ENCODE measurements around the gene RCBTB1. TPM values are rescaled to one million over a fixed set of nuclear protein-coding genes. Genes with fewer than 3 reads are reported as not detected.

Gene RCBTB1
- total RNA-seq (2022; extraction: Qiagen RNA extraction), result 7.2 to 9.5 TPM (median 8.7 TPM) in 5 replicates

GRCh38 chr13:49585220-49586157 lies at the start of gene RCBTB1:
TSS of gene RCBTB1 (minus strand) at chr13:49585558. CDS start at chr13:49567279, 18,279 bp downstream.

DNA sequence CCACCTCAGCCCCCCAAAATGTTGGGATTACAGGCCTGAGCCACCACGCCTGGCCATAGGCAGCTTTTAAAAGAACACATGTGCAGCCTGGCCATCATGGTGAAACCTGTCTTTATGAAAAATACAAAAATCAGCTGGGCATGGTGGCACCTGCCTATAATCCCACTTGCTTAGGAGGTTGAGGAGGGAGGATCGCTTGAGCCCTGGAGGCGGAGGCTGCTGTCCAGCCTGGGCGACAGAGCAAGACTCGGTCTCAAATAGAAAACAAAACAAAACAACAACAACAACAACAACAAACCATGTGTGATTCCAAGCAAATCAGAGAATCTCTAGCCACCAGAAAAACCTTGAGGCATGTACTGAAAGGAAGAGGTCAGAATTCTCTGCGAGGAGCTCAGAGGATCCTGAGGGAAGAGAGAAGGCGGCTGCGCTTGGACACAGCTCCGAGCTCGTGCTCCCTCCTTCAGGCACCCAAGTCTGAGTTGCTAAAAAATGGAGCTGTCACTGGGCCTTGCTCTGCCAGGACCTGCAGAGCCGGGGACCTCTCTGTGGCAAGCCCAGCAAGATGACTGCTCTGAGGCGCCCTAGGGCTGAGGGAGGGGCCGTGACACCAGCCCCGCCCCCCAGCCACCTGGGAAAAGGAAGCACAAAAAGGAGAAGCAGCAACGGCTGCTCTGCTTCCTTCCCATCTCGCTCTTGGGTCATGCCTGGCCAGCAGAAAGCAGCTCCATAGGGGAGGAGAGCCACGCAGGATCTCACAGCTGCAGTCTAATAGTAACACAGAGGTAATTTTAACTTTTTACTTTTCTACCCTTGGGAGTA lies 42.7 kb upstream of the RCBTB1 start, which contains the start of gene ARL11:
TSS of gene ARL11 (plus strand) at position 677 of the 822 bp plus-strand sequence. CDS start 1,941 bp downstream, outside the sequence.

GRCh38 chr13:49495783-49496762 lies 89.3 kb downstream of the RCBTB1 start, which contains the start of gene PHF11:
TSS of gene PHF11 (plus strand) at chr13:49495953. CDS start at chr13:49496002, 49 bp downstream.

Other genes with a start within 250 kb of the RCBTB1 start
- gene CAB39L, start 141.5 kb downstream of the RCBTB1 start, total RNA-seq (2022; extraction: Qiagen RNA extraction), result 1.5 to 2.3 TPM (median 2.1 TPM) in 5 replicates
- gene SETDB2, start 141.3 kb downstream of the RCBTB1 start, total RNA-seq (2022; extraction: Qiagen RNA extraction), result 1.6 to 2.4 TPM (median 2.1 TPM) in 5 replicates
- gene PHF11, start 89.6 kb downstream of the RCBTB1 start, total RNA-seq (2022; extraction: Qiagen RNA extraction), result 5.1 to 6.7 TPM (median 6.5 TPM) in 5 replicates
- not detected in 5 replicates for gene ARL11, start 42.9 kb upstream of the RCBTB1 start, total RNA-seq (2022; extraction: Qiagen RNA extraction)
- 51.2 to 70.3 TPM (median 69.4 TPM) in 5 replicates for gene EBPL, start 105.9 kb upstream of the RCBTB1 start, total RNA-seq (2022; extraction: Qiagen RNA extraction)
- gene KPNA3, start 207.1 kb upstream of the RCBTB1 start, total RNA-seq (2022; extraction: Qiagen RNA extraction), result 27.9 to 32.2 TPM (median 30.7 TPM) in 5 replicates